ENCODE results near the gene ACIN1. TPM values are rescaled to one million over a fixed set of nuclear protein-coding genes. Genes with fewer than 3 reads are reported as not detected.

ACIN1 gene
- total RNA-seq, 1 experiment from 2014 or later = 181 TPM

- no peaks in the 10 kb centered on the region for H3K4me1 Mint-ChIP-seq (ENCODE audit: low read depth, unreplicated experiment)
- no peak for DNase-seq
- H3K27ac Mint-ChIP-seq (ENCODE audit: unreplicated experiment) = no peak overlapping the region
- H3K36me3 Mint-ChIP-seq (ENCODE audit: insufficient read depth, unreplicated experiment) = no peaks in the 10 kb centered on the region
- TF ChIP-seq CTCF (IDR thresholded peaks at IDR 0.05; ENCODE audit: unreplicated experiment) = no peak
- H3K4me3 Mint-ChIP-seq (ENCODE audit: low read depth, unreplicated experiment) = no peak overlapping the region
- intact Hi-C loops (cut with micrococcal nuclease; ENCODE audit: unreplicated experiment) = no loop called here
- CTCF ChIA-PET = interaction anchor here (0.6 kb wide), 1 partner anchor 554 kb away, joined by 3 read pairs; no protein-coding TSS in a partner anchor
- BruUV-seq (replicated peaks) = no TSS peak
- no peaks in the 10 kb centered on the region for H3K9me3 Mint-ChIP-seq (ENCODE audit: low read depth, unreplicated experiment)
- H3K27me3 Mint-ChIP-seq (ENCODE audit: unreplicated experiment) = peaks cover 34% of the 10 kb centered on the region
Observed at GRCh38 chr14:23041729-23042128, 53.2 kb downstream of the ACIN1 start.

DNA sequence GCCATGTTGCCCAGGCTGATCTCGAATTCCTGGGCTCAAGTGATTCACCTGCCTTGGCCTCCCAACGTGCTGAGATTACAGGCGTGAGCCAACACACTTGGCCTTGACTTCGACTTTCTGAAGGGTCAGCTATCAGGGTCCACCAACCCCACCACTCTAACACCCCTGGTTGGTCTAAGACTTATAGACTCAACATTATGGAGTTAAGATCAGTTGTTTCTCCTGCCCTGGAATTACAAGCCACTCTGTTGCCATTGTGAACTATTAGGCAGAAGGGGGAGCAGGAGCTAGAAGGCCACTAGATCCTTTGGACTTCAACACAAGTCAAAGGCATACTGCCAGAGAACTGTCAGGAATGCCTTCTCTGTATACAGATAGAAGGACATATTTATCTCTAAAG is 54.8 kb downstream of the ACIN1 start:
- H3K27me3 Mint-ChIP-seq (ENCODE audit: unreplicated experiment) = peaks cover 32% of the 10 kb centered on the region
- no peaks in the 10 kb centered on the region for H3K4me1 Mint-ChIP-seq (ENCODE audit: low read depth, unreplicated experiment)
- H3K36me3 Mint-ChIP-seq (ENCODE audit: insufficient read depth, unreplicated experiment) = no peaks in the 10 kb centered on the region
- no peak for TF ChIP-seq CTCF (IDR thresholded peaks at IDR 0.05; ENCODE audit: unreplicated experiment)
- no peak overlapping the region for H3K4me3 Mint-ChIP-seq (ENCODE audit: low read depth, unreplicated experiment)
- intact Hi-C loops (cut with micrococcal nuclease; ENCODE audit: unreplicated experiment) = no loop called here
- CTCF ChIA-PET = no interaction called here
- no peak overlapping the region for H3K27ac Mint-ChIP-seq (ENCODE audit: unreplicated experiment)
- no peaks in the 10 kb centered on the region for H3K9me3 Mint-ChIP-seq (ENCODE audit: low read depth, unreplicated experiment)
- no peak for DNase-seq
- BruUV-seq (replicated peaks) = no TSS peak

GRCh38 chr14:23035303-23036144 is 59.4 kb downstream of the ACIN1 start:
- TF ChIP-seq CTCF (IDR thresholded peaks at IDR 0.05; ENCODE audit: unreplicated experiment) = no peak
- Mint-ChIP-seq H3K36me3 (ENCODE audit: insufficient read depth, unreplicated experiment) (peaks cover 38% of the 10 kb centered on the region), H3K4me1 (ENCODE audit: low read depth, unreplicated experiment) (peaks cover 8% of the 10 kb centered on the region), H3K4me3 (ENCODE audit: low read depth, unreplicated experiment) (peak overlapping the region; percentile 95), H3K27me3 (ENCODE audit: unreplicated experiment) (no peaks in the 10 kb centered on the region), H3K9me3 (ENCODE audit: low read depth, unreplicated experiment) (no peaks in the 10 kb centered on the region), H3K27ac (ENCODE audit: unreplicated experiment) (peak overlapping the region; percentile 99)
- no TSS peak for BruUV-seq (replicated peaks)
- CTCF ChIA-PET = interaction anchor here (0.6 kb wide), 1 partner anchor 181 kb away, joined by 3 read pairs; no protein-coding TSS in a partner anchor
- DNase-seq = no peak
- intact Hi-C loops (cut with micrococcal nuclease; ENCODE audit: unreplicated experiment) = no loop called here

DNA sequence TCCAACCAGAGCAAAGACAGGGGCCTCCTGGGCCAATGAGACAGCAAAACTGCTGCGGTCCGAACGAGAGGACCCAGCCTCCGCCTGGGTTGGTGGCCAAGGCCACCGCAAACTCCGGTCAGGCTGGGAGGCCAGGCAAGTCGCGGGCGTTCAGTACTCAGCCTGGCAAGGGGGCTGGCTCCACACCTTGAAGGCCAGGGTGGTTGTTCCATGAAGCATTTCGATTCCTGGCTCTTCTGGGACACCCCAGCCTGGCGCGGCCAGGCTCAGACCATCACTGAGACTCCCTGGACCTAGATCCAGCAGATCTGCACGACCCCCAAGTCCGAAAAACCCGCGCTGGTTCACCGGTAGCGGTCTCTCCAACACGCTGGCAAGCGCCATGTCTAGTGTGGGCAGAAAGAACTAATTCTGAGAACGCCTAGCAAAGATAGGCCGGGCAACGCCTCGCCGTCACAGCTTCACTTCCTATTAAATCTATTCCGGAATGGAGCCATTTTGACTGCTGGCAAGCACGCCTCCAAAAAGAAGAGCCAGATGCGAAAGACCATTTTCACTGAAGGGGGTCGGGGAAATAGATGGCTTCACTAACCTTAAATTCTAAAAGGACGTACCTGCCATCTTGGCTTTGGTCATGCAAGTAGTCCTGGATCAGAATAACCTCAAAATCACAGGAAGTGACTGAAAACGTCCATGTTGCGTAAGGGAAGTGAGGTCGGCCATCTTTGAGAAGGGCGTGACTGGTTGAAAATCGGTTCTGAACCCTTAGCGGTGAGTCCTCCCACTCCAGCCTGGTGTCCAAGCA is 60.2 kb downstream of the ACIN1 start, which contains the start of gene PSMB5:
Gene PSMB5 (minus strand): TSS at position 403 of the 805 bp plus-strand sequence. CDS start 19 bp downstream, at position 384.
- H3K27ac Mint-ChIP-seq (ENCODE audit: unreplicated experiment) = peak within 1 kb of the TSS; percentile 99
- no peak for TF ChIP-seq CTCF (IDR thresholded peaks at IDR 0.05; ENCODE audit: unreplicated experiment)
- H3K4me1 Mint-ChIP-seq (ENCODE audit: low read depth, unreplicated experiment) = peaks cover 8% of the 10 kb centered on the region
- no TSS peak for BruUV-seq (replicated peaks)
- H3K27me3 Mint-ChIP-seq (ENCODE audit: unreplicated experiment) = no peaks in the 10 kb centered on the region
- H3K4me3 Mint-ChIP-seq (ENCODE audit: low read depth, unreplicated experiment) = peak within 1 kb of the TSS; percentile 95
- peak; percentile 82 for DNase-seq
- H3K36me3 Mint-ChIP-seq (ENCODE audit: insufficient read depth, unreplicated experiment) = peaks cover 38% of the 10 kb centered on the region
- intact Hi-C loops (cut with micrococcal nuclease; ENCODE audit: unreplicated experiment) = no loop called here
- H3K9me3 Mint-ChIP-seq (ENCODE audit: low read depth, unreplicated experiment) = no peaks in the 10 kb centered on the region
- CTCF ChIA-PET = interaction anchor here (0.6 kb wide), 1 partner anchor 180 kb away, joined by 3 read pairs; no protein-coding TSS in a partner anchor

Data from Calu3 (cell line).